Measurements from ENCODE around the gene GANAB.

GANAB gene

DNA sequence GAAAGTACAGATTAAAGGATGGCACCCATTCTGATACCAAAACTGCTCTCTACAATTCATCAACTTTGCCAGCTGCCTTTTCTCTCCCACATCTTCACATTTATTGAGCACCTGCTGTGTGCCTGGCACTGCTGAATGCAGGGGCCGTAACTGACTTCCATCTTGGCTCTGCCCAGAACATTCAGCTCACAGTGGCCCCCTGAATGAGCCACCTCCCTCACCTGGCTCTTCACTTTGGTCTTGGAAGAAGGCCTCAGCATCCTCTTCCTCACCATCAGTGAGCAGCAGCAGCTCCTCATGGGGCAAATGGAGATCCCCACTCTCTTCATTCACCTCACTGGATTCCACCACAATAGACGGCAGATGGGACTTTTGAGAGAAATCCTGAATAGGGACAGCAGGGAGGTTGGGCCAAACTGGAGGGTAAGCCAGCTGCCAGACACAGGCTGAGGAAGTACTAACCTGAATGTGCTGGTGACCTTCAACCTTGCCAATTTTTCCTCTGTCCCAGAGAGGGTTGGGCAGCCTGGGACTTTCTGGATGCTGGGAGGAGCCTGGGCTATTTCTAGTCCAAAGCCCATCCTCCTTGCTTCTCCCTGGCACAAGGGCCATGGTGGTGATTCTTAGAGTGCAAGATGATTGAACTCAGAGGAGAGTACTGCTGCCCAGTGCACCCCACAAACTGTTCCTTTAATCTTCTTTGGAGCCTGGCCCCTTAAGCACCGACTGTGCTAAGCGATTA, 23.2 kb upstream of the GANAB start:
- no peak for TF ChIP-seq Cebpa-rat (IDR thresholded peaks at IDR 0.05)
- Histone ChIP-seq H3K4me3 (no peak overlapping the region), H3K4me2 (peak overlapping the region; percentile 91), H3K27ac (no peak overlapping the region), H3K9me3 (no peaks in the 10 kb centered on the region), H4K20me1 (peaks cover 31% of the 10 kb centered on the region), H3K4me1 (peaks cover 66% of the 10 kb centered on the region), H3K9ac (0 out of 2 replicates have a peak overlapping the region, but pooled peaks have one; percentile 5), H3K27me3 (no peaks in the 10 kb centered on the region), H3K36me3 (peaks cover 47% of the 10 kb centered on the region)

DNA sequence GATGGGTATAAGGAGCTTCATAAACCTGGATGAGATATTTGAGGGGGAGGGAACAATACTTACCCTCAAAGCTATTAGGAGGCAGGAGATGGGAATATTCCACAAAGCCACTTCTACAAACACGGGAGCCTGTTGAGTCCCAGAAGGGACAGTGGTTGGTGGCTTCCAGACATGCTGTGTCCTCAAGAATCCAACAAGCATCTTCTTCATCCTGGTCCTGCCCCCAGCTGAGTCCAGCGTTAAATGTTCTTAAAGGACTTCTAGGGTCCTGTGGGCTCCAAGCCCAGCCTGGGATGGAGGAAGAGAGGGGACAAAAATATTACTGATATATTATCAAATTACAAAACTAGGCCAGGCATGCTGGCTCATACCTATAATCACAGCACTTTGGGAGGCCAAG, 21.0 kb upstream of the GANAB start:
- Histone ChIP-seq H3K4me1 (peaks cover 57% of the 10 kb centered on the region), H3K36me3 (peaks cover 35% of the 10 kb centered on the region), H3K4me2 (peak overlapping the region; percentile 97), H3K27ac (no peak overlapping the region), H3K27me3 (no peaks in the 10 kb centered on the region), H4K20me1 (peaks cover 17% of the 10 kb centered on the region), H3K9me3 (no peaks in the 10 kb centered on the region), H3K4me3 (0 out of 2 replicates have a peak overlapping the region, but pooled peaks have one; percentile 96), H3K9ac (peak overlapping the region; percentile 97)
- no peak for TF ChIP-seq Cebpa-rat (IDR thresholded peaks at IDR 0.05)

GRCh38 chr11:62666259-62666926, 20.0 kb upstream of the GANAB start:
- TF ChIP-seq Cebpa-rat (IDR thresholded peaks at IDR 0.05) = no peak
- Histone ChIP-seq H3K4me1 (peaks cover 55% of the 10 kb centered on the region), H4K20me1 (peaks cover 16% of the 10 kb centered on the region), H3K36me3 (peaks cover 46% of the 10 kb centered on the region), H3K27me3 (no peaks in the 10 kb centered on the region), H3K9ac (peak overlapping the region; percentile 97), H3K27ac (peak overlapping the region; percentile 92), H3K9me3 (no peaks in the 10 kb centered on the region), H3K4me3 (peak overlapping the region; percentile 96), H3K4me2 (peak overlapping the region; percentile 97)

DNA sequence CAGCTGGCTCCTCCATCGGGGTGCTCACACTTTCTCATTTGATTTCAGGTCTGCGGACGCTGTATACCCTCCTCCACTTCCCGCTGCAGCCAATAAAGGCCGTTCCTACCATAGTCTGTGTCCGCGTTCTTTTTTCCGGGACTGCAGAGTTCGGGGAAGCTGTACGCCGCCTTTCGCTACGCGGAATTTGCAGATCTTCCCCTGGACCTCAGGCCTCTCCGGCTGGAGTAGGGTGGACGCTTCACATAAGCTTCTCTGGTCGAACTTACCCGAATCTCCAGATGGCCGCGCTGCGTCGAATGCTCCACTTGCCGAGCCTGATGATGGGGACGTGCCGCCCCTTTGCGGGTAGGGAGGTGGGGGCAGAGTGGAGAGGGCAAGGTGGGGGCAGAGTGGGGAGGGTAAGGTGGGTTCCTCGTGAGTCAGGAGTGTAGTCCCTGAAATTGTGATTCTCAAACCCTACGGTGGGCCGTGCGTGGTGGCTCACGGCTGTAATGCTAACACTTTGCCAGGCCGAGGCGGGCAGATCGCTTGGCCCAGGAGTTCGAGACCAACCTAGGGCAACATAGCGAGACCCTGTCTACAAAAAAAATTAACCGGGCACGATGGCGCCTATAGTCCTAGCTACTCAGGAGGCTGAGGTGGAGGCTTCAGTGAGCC, 19.3 kb upstream of the GANAB start:
- Histone ChIP-seq H4K20me1 (peaks cover 16% of the 10 kb centered on the region), H3K27ac (peak overlapping the region; percentile 92), H3K4me3 (peak overlapping the region; percentile 96), H3K27me3 (no peaks in the 10 kb centered on the region), H3K4me2 (peak overlapping the region; percentile 97), H3K36me3 (peaks cover 52% of the 10 kb centered on the region), H3K4me1 (peaks cover 52% of the 10 kb centered on the region), H3K9me3 (no peaks in the 10 kb centered on the region), H3K9ac (peak overlapping the region; percentile 97)
- no peak for TF ChIP-seq Cebpa-rat (IDR thresholded peaks at IDR 0.05)

DNA sequence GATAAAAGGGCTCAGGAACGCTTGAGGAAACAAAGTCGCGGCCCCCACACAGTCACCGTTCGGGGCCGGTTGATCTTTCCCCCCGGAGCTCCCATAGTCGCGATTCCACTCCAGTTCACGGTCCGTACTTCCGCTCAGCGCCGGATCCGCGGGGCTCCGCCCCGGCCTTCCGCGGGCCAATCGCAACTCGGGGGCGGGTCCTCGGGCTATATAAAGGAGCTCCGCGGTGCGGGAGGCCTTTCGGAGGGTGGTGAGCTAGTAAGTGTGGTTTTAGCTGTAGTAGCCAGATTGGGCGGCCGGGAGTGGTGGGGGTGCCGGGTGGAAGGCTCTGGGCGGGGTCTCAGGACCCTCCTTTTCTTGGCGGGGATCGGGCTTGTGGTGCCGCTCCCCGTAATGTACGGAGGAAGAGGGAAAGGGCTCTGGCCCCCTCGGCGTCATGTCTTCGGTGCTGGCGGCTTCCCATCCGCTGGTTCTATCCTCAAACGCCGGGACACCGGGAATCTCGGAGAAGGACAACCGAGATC, 18.7 kb upstream of the GANAB start, which contains the start of the genes C11orf98 and CSKMT:
C11orf98 (minus strand) TSS at position 136 of the 524 bp plus-strand sequence; CDS start at position 95, 41 bp downstream.
CSKMT (plus strand) TSS at position 238 of the 524 bp plus-strand sequence. CDS start 568 bp downstream, outside the sequence.
- no peaks in the 10 kb centered on the region for H3K27me3 ChIP-seq
- peak within 1 kb of the TSS; percentile 96 for H3K4me3 ChIP-seq
- no peak for TF ChIP-seq Cebpa-rat (IDR thresholded peaks at IDR 0.05)
- H3K27ac ChIP-seq = peak within 1 kb of the TSS; percentile 92
- H3K4me1 ChIP-seq = peaks cover 46% of the 10 kb centered on the region
- H3K9ac ChIP-seq = peak within 1 kb of the TSS; percentile 97
- H3K36me3 ChIP-seq = peaks cover 56% of the 10 kb centered on the region
- H3K9me3 ChIP-seq = no peaks in the 10 kb centered on the region
- H4K20me1 ChIP-seq = peaks cover 16% of the 10 kb centered on the region
- H3K4me2 ChIP-seq = peak within 1 kb of the TSS; percentile 97

DNA sequence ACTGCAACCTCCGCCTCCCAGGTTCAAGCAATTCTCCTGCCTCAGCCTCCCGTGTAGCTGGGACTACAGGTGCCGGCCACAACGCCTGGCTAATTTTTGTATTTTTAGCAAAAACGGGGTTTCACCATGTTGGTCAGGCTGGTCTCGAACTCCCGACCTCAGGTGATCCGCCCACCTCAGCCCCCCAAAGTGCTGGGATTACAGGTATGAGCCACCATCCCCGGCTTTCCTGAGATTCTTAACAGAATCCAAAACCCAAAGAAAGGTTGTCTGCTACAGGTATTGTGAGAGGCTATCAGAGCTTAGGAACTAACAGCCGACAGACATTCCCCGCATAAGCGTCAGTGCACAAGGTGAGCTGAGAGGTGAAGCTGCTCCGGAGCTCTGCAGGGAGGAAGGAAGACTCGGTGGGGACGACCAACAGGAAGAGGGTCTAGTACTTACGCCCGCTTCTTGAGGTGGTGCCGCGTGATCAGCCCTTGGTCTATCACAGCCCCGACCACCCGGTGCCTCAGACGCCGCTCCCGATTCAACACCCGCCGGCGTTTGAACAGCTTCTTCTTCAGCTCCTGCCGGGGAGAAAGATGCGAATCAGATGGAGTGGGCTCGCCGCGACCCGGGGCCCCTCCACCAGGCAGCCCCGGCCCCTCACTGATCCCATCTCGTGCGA, 18.1 kb upstream of the GANAB start:
- Histone ChIP-seq H3K27ac (peak overlapping the region; percentile 92), H4K20me1 (peaks cover 16% of the 10 kb centered on the region), H3K9ac (peak overlapping the region; percentile 97), H3K36me3 (peaks cover 51% of the 10 kb centered on the region), H3K4me1 (peaks cover 40% of the 10 kb centered on the region), H3K4me3 (peak overlapping the region; percentile 96), H3K27me3 (no peaks in the 10 kb centered on the region), H3K9me3 (no peaks in the 10 kb centered on the region), H3K4me2 (peak overlapping the region; percentile 73)
- TF ChIP-seq Cebpa-rat (IDR thresholded peaks at IDR 0.05) = no peak

DNA sequence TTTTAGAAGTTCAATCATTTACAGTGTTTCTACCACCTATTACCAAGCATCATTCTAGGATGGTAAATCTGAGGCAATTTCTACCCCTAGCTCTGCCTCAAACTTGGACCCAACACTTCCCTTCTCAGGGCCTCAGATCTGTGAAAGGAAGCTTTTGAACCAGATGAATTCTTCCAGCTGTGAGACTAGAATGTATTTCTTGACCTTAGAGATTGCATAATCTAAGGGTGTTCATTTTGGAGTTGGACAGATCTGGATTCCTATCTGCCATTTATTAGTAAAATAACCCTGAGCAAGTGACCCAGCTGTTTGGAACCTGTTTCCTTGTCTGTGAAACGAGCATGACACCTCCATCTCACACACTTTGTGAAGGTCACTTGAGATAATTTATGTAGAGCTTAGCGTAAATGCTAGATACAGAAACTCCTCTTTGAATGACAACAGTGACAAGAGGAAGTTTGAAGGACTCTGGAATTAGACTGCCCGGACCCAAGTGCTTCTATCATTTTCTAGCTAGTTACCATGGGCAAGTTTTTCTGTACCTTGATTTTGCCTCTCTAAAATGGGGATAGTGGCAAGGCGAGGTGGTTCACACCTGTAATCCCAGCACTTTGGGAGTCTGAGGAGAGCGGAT, 10.5 kb upstream of the GANAB start:
- Histone ChIP-seq H3K4me2 (no peak overlapping the region), H3K27ac (no peak overlapping the region), H3K4me1 (peaks cover 6% of the 10 kb centered on the region)

DNA sequence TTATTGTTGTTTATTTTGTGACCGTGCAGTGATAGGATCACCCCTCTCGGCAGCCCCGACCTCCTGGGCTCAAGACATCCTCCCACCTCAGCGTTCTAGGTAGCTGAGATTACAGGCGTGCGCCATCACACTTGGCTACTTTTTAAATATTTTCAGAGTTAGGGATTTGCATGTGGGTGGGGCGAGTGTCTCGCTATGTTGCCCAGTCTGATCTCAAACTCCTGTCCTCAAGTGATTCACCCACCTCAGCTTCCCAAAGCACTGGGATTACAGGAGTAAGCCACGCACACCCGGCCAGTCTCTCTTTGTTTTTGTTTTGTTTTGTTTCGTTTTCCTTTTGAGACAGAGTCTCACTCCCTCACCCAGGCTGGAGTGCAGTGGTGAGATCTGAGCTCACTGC, 7.9 kb upstream of the GANAB start:
- Histone ChIP-seq H3K4me2 (peak overlapping the region; percentile 78; the same call in 1 of the 2 replicates), H3K4me3 (no peak overlapping the region), H3K27ac (no peak overlapping the region)

More for the DNA sequence above, 10.5 kb upstream of the GANAB start:
- Histone ChIP-seq H3K4me3 (no peak overlapping the region), H4K20me1 (peaks cover 8% of the 10 kb centered on the region; the same call in 1 of the 2 replicates), H3K9ac (no peak overlapping the region), H3K36me3 (peaks cover 15% of the 10 kb centered on the region), H3K9me3 (no peaks in the 10 kb centered on the region), H3K27me3 (no peaks in the 10 kb centered on the region)
- TF ChIP-seq Cebpa-rat (IDR thresholded peaks at IDR 0.05) = no peak

More for the DNA sequence above, 7.9 kb upstream of the GANAB start:
- Histone ChIP-seq H3K27me3 (no peaks in the 10 kb centered on the region), H4K20me1 (peaks cover 22% of the 10 kb centered on the region), H3K4me1 (peaks cover 19% of the 10 kb centered on the region), H3K9me3 (no peaks in the 10 kb centered on the region), H3K36me3 (peaks cover 20% of the 10 kb centered on the region), H3K9ac (no peak overlapping the region)
- no peak for TF ChIP-seq Cebpa-rat (IDR thresholded peaks at IDR 0.05)

Measured in BLaER1 (cell line).